Germinal center (tissue), 1 donor: ENCODE results near the gene CNPY1.
A peak's percentile ranks its signal among the peaks of the same experiment; 100 is the strongest.

ENCODE experiments used
- DNase-seq: peaks from one replicate; pipeline ENCODE4 v3.0.0; 2012; ENCODE audit warnings: mixed read lengths, low spot score

CNPY1 gene

DNA sequence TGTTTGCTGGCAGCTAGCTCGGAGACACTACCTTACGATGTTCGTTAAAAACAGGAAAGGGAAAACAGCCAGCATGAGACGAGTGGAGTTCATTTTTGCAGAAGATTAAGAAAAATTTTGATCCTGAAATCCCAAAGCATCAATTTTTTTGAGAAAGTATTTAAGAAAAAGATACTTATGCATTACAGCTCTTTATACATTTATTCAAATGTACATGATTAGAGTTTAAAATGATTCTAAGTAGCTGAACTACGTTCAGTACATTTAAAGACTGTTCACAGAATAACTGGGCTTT is 34.7 kb downstream of the CNPY1 start:
- DNase-seq = no peak

DNA sequence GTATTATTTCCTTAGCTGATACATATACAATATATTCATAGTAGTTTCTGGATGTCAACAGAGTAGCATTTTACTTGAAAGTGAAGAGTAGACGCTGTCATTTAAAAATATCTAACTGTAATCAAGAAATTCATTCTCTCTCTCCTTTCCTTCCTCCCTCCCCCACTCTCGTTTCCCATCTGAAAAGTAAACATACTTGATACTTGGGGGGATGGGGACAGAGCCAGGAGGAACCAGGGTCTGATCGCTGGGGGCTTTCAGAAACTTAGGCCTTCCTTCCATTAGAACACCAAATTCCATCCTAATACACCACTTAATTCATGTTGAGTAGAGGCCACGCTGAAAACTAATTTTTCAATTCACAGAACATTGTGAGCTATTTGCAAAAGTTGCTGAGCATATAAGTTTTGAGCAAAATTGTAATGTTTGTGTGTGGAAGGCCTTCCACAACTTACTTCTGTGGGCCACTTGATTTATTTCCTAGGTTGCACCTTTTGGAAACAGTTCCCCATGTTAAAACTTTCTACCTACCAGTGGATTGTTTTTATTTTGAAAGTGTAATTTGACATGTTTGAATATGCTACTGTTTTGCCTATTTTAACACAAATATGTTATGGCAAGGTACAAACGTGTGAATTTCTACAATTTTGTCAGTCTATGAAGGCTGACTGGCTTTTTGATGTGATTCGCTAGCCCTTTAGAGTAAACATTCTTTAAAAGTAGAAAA is 35.2 kb downstream of the CNPY1 start:
- DNase-seq = no peak

DNA sequence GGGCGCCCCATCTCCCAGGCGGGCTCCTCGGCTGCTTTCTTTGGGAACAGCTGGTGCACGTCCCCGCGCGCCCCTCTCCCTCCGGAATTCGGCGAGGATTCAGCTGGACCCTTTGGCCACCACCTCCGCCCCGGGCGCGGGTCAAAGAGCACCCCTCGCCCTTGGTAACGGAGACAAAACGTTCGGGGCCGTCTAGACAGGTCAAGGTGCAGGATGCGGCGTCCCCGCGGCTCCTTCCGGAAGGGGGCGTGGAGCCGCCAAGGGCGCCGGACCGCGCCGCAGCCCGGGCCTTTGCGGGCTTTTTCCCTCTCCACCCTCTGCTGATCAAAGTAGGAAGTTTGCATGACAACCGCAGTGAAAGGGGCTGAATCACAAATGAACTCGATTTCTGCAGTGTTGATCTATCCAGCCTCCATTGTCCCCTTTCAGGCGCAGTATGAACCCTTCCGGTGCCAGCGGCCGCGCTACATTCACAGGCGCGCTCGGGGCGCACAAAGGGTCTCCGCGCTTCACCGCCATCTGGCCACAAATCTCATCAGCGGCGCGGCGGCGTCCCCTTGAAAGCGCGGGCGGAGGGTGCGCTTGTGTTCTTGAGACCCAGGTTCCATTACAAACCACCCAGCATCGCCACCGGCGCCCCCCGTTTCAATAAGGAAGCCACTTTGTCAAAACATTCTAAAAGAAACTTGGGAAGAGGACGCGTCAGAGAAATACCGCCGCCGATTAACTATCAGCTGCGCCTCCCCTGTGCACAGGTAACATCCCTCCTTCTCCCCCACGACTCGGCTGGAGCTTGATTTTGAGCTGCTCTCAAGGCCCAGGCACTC is 36.4 kb downstream of the CNPY1 start:
- DNase-seq = no peak

DNA sequence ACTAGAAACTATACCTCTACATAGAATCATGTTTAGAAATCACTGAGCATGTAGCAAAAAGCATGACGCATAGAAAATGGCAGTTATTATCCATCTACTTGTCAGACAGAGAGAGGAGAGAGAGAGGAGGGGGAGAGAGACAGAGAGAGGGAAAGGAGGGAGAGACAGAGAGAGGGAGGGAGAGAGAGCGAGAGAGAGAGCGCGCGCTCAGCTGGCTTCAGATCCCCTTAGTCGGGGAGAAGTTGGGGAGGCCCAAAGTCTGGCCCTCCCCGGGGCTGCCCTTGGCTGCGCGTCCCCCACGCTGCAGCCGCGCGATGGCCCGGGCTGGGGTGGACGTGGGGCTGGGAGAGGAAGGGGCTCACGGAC is 37.0 kb downstream of the CNPY1 start:
- no peak for DNase-seq

DNA sequence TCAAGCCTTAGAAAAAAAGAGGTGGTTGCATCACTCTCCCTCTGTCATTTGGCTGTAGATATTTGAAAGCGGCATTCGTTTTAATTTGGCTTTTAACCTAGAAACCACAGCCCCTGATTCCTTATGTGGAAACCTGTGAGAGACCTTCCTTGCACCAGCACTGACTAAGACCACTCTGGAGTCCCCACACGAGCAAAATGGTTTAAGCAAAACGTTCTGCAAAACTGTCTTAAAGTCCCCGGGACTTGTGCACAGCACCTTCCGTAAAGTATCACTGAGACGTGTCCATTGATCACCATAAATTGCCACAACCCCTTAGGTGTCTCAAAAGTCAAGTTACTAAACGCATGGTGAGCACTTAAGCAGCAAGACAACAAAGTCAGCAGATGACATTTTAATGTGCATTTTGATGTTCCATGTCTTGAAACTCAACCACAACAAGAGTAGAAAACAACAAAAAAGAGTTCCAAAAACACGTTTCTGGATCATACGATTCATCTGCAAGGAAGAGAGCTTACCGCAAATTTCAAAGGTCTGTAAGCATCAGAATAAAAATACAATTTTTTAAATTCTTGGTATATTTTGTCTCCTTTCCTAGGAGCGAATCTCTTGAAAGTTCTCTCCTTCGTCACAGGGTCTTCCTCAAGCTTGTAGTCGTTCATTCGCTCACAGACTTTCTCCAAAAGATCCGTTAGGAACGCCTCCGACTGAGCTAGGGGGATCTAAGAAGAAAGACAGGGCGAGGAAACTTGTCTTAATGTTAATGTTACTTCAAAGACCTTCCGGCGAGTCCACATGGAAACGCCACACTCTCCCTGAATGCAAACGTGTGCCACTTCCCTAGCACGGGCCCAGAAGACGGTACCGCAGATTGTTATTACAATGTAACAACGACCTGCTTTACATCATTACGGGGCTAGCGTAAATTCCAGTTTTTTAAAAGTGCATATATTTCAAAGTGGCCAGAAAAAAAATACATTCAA is 37.7 kb downstream of the CNPY1 start:
- DNase-seq = no peak

DNA sequence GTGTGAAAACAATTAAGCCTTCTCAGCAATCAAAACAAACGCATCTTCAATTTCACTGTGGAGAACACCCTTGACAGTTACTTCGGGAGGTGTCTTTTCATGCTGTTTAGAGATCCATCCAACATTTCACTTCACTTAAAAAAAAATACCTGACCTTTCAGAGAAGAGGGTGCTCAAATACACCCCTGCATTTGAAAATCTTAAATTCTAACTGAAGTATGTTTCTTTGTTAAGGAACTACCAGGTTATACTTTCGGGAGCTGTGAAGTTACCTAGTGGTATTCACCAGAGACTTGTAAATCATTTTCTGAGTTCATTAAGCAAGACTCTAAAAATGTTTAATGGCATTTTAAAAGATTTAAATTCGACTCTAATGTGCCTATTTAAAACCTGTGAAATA is 38.8 kb downstream of the CNPY1 start:
- no peak for DNase-seq

DNA sequence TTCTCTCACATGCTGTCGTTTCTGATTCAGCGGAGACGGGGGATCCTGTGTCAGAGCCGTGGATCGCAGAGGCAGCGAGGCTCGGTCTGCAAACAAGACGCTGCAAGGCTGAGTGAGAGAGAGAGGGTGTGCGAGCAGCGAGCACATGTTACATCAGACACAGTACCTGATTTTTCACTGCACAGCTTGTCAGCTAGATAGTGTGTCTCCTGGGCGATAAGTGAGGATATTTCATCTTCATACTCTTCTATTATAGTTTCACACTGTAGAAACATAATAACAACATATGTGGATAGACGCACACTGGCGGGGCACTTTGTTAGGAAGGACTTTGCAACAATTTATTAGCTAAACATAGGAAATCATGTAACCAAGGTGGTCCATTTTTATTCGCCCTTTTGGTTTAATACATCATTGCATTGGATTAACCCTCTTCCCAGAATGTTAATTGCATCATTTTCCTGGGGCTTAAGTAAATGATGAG is 39.5 kb downstream of the CNPY1 start:
- DNase-seq = no peak

DNA sequence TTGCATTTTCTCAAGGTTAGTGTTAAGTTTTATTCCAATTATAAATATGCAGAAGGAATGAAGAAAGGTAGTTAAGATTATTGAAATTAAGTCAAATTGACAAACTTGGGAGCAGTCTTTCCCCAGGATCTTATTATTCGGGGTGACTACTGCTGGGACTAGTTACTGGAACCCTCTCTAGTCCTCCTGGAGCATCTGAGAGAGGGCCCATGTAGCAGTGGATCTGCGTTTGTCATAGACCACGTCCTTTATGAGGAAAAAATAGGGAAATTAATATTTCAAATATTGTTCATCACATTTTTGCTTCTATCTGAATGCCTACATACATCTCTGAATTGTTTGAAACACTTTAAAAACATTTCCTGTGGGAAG is 41.0 kb downstream of the CNPY1 start:
- DNase-seq = no peak

DNA sequence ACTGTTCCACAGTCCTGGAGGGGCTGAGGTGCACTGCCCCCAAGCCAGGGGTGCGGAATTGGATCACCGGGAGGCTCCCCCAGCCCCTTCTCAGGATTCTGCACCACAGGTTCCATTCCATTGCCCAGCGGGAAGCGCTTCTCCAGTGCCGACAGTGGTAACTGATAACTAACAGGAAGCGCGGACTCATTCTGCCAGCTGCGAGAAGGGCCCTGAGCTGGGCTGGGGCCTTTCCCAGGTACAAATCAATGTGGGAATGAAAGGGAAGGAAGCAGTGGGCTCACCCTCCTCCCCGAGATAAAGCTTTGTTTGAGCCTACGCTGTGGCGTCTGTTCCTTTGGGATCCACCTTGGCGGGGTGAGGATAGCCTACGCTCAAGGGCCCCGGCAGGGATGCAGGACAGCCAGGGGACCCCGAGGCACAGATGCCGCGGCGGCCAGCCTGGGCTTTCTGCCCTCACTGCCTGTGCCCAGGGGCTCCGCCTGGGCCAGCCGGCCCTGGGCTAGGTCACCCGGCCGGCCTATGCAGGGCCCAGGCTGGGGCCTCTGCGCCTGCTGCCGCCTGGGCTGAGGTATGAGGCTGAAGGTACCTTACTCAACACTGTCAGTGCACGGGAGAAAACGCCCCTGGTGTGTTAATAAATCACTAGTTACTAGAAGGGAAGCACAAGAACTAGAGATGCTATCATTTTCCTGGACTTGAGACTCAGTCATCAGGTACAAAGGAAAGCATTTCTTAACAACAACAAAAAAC is 49.0 kb downstream of the CNPY1 start:
- DNase-seq = no peak

DNA sequence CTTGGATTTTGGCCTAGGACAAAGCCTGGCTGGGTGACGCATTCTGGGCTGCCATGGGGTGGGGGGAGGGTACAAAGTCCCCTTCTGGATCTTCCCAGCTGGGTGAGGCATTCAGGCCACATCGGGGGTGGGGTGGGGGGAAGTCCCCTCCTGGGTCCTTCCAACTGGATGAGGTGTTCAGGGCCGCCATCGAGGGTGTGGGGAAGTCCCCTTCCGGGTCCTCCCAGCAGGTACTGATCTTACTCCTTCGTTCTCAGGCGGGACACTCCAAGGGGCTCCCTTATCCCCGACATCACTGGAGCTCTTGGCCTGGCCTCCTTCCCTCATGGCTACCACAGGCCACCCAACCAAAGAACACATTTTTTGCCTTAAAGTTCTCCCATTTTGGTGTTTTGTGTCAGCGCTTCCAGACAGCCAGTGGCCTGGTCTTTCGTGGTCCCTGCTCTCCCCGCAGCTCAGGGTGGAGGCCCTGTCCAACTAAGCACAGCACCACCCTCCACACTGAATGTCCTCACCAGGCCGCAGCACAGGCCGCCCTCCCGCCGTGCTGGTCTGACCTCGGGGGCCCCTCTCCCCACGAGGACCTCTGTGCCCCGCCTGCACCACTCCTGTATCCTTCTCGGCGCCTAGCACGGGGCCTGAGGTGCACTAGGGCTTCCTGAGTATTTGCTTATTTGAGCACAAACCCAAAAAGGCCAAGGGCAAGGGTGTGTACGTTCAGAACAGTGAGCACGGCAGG is 49.9 kb downstream of the CNPY1 start:
- DNase-seq = no peak

DNA sequence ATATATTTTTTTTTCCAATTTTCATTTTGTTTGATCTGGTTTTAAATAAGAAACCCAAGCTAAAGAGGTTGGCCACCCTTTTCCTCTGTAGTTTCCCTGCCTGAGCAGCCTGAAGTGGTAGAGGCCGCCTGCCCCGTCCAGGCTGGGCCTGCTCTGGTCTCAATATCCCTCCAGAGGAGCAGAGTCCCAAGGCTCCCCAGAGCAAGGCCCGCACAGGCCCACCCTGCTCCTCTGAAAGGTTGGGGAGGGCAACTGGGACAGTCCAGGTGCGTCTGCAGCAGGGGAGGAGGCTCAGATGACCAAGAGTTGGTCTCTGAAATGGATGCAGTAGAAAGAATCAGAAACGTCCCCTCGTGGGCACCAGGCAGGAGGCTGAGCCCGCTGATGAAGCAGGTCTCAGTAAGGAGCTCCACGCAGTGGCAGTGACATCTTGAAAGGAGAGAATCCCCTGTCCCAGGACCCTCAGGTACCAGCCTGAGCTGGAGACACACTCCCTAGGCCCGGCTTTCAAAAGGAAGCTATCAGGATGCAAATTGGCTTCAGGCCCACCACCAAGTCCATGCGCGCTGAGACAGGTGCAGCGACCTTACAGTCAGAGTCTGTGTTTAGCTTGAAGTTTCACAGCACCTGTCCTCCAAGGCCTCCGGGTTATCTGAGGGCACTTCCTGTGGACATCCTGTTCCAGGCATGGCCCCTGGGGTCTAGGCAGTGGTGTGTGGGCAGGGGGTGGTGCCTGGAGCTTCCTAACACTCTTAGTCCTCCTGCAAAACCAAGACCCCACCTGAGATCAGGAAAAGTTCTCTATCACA is 50.7 kb downstream of the CNPY1 start:
- DNase-seq = no peak

DNA sequence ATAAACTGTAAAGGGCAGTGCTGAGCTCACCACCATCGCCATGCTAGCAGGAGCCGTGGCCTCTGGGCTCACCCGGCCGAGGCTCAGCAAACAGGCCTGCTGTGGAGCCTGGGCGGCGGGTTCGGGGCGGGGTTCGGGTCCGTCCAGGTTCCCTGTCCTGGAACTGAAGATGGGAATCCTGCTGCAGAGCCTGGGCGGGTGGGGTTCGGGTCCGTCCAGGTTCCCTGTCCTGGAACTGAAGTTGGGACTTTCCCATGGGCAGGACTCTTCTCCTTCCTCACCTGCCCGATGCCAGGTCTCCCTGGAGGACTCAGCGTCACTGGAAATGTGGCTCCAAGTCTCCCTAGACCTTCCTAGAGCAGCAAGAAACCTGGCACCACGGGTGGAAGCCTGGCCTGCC is 51.8 kb downstream of the CNPY1 start:
- DNase-seq = no peak

DNA sequence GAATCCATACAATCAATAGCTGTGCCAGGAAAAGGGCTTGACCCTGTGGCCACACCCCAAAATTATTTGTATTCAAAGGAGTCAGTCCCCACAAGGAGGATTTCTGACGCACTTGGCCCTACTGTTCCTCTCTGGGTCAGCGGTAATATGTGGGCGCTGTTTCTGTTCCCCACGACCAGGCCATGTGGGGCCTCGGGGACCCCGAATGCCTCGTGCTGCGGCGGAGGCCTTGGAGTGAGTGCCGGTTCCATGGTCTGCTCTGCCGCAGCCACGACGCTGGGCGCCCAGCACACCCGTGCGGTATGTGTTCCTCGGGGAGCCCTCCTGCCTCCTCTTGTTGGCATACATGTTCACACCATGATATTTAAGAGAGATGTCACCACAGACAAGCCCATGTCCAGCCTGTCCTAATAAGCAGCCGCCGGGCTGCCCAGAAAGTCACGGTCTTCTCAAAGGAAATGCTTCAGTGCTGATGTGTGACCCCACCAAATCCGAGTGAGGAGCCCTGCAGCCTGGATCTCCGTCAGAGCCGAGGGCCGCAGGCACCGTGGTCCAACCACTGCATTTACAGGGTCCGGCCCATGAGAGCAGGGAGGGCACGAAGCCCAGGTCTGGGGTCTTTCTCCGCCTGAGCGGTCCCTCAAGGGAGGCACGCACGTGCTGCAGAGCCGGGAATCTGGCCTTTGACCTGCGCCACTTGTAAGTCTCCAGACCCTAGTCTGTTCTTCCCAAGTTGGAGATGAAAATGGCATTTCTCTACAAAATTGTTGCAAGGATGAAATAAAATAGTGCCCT is 52.4 kb downstream of the CNPY1 start:
- DNase-seq = no peak

DNA sequence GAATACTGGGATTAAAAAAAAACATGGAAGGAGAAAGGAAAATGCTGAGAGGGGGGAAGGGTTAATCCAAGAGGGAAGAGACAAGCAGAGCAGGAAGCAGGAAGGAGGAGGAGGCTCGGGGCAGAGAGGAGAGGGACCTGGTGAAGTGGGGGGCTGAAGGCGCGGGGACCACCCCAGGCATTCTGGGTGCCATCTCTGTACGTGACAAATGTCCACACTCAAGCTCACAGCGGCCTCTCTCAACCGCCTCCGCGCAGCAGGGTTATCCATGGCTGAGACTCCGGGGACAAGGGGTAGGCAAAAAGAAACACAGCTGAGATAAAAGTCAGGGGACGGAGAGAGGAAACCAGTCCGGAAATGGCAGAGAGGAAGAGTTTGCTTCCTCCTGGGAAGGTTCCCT is 54.5 kb downstream of the CNPY1 start:
- DNase-seq = no peak

DNA sequence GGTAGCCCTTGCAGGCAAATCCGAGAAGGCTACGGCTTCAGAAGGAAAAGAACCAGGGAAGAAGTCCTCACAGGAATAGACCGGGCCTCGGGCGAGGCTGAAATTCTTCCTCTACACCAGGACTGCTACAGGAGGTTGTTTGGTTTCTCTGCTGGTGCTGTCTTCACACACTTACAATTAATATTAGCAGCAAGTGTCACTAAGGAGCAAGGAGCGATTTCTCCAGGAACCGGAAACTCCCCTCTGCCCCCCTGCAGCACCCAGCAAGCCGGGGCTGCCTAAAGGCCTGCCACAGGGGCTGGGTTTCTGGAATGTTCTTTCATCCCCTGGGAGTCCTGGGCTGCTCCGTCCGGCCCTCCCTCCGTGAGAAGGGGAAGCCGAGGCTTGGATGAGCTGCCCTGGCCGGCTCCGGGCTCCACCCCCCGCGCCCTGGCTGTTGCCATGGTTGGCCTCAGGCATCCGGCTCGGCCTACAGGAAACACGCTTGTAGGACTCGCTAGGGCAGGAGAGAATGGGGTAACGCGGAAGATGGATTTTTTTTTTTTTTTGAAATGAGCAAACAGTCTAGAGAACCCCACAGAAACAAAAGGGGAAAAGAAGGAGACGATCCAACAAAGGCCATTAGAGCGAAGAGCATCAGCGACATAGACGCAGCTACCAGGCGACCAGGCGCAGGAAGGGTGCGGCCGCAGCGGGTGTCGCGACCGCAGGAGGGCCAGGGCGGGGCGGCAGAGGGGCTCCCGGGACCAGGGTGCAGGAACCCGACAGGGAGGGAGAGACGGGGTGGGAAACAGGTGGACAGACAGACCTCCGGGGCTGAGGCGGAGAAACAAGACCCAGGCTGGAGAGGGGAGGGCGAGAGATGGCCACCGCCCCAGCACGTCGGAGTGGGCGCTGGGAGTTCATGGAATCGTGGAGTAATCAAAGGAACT is 55.4 kb downstream of the CNPY1 start:
- DNase-seq = peak; percentile 62

DNA sequence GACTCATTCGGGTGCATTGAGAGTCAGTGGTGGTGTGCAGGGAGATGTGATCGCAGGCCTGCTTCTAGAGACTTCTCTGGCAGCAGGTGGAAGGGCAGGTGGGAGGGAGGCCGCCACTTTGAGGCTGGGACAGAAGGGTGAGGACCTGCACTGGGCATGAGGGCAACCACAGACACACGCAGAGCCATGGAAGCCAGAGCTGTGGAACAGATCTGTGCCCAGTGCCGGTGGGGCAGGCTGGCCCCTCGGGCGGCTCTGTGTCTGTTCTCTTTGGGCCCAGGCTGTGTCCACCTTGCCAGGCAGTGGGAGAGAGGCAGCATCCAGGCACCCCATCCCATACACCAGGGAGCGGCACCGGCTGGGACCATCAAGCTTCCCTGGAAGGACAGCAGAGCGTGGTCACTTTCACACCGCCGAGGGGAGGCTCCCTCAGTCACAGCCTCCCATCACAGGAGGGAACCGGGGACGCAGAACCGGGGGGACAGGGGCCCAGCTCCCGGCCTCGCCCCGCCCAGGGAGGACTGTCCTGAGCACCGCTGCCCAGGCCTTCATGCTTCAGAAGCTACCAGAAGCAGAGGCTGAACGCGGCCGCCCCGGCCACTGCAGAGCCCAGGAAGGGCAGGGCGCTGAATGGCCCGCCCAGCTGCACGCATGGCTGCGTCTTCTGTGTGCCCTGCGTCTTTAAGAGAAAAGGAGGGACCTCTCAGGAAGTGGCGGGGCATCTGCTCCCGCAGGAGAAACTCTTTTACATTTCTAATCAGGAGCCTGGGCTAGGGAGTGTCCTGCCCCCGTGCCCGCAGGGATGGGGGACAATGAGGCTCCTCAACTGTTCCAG is 56.3 kb downstream of the CNPY1 start:
- DNase-seq = no peak

DNA sequence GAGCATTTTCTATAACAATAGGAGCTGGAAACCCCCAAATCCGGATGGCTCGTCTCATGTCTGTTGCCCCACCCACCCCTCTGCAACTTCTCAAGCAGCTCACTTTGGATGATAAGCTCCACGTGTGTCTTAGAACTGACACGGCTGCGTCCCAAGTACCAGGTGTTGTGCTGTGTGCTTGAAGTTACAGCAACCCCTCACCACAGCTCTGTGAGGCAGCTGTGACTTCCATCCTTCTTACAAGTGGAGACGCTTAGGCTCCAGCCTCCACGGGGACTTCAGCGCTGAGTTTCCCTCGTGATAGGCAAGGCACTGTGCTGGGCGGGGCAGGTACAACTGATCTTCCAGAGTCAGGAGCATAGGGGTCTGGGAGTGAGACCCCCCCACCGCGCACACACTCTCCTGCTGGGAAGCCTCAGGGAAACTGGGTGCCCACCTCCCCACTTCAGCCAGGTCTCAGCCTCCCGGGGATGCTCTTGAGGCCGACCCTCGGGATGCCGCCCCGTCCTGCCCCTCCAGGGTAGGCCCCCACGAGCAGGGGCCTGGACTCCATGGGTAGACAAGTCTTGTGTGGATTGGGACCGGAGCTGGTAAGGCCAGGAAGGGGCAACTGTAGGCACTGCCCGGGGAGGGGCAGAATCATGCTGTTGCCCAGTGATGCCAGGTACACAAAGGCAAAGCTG is 57.1 kb downstream of the CNPY1 start:
- DNase-seq = no peak
